Neural cell (in vitro differentiated cells): ENCODE measurements around the gene PLCD1. TPM values are rescaled to one million over a fixed set of nuclear protein-coding genes. Genes with fewer than 3 reads are reported as not detected.

Experiments
- H2AFZ ChIP-seq: fragments of 200-600, 300-800 bp; sonication (generic), shearing (Covaris generic); 2 replicates; pipeline ENCODE4 v1.6.0; 2014; ENCODE audit warnings: low read depth, mild to moderate bottlenecking, antibody characterized with exemption, low read length, moderate library complexity
- H3F3A ChIP-seq: fragments of 200-600 bp; shearing (Covaris generic); 2 replicates; pipeline ENCODE4 v1.6.1; 2016; ENCODE audit warnings: mild to moderate bottlenecking, moderate library complexity, mixed read lengths, antibody characterized with exemption, low read length; ENCODE audit not compliant: insufficient read depth, poor library complexity, severe bottlenecking
- H3K27ac ChIP-seq: fragments of 200-600, 300-800 bp; sonication (generic), shearing (Covaris generic); 2 replicates; pipeline ENCODE4 v1.5.1; 2014; ENCODE audit warnings: mild to moderate bottlenecking, low read length, moderate library complexity
- H3K27me3 ChIP-seq: fragments of 300-800, 200-600 bp; sonication (generic), shearing (Covaris generic); 2 replicates; pipeline ENCODE4 v1.6.0; 2014; ENCODE audit warnings: mild to moderate bottlenecking, low read depth, low read length, moderate library complexity; ENCODE audit not compliant: insufficient read depth
- H3K36me3 ChIP-seq: fragments of 300-800, 200-600 bp; sonication (generic), shearing (Covaris generic); 2 replicates; pipeline ENCODE4 v1.5.1; 2014; ENCODE audit warnings: mild to moderate bottlenecking, antibody characterized with exemption, low read length, moderate library complexity; ENCODE audit not compliant: insufficient read depth
- H3K4me2 ChIP-seq: fragments of 300-800, 200-600 bp; sonication (generic), shearing (Covaris generic); 2 replicates; pipeline ENCODE4 v1.6.0; 2014; ENCODE audit warnings: mild to moderate bottlenecking, low read length
- H3K4me3 ChIP-seq: fragments of 300-800, 200-600 bp; sonication (generic), shearing (Covaris generic); 2 replicates; pipeline ENCODE4 v1.5.1; 2014; ENCODE audit warnings: mild to moderate bottlenecking, low read length, moderate library complexity
- H3K79me2 ChIP-seq: fragments of 200-600 bp; shearing (Covaris generic); replicated peaks from 2 replicates; pipeline ENCODE4 v1.6.0; 2014; ENCODE audit warnings: mild to moderate bottlenecking, low read length, moderate library complexity; ENCODE audit not compliant: insufficient read depth
- H3K9ac ChIP-seq: fragments of 300-800, 200-600 bp; sonication (generic), shearing (Covaris generic); 2 replicates; pipeline ENCODE4 v1.6.1; 2016; ENCODE audit warnings: mild to moderate bottlenecking, low read length, mixed read lengths
- H3K9me2 ChIP-seq: fragments of 200-600 bp; shearing (Covaris generic); 2 replicates; pipeline ENCODE4 v1.6.1; 2016; ENCODE audit warnings: mild to moderate bottlenecking, low read length, mixed read lengths; ENCODE audit not compliant: insufficient read depth
- H3K9me3 ChIP-seq: fragments of 200-600, 300-800 bp; sonication (generic), shearing (Covaris generic); 2 replicates; pipeline ENCODE4 v1.6.1; 2016; ENCODE audit warnings: mild to moderate bottlenecking, mixed run types, low read length, moderate library complexity, mixed read lengths
- H4K20me1 ChIP-seq: fragments of 200-600 bp; shearing (Covaris generic); 2 replicates; pipeline ENCODE4 v1.6.1; 2016; ENCODE audit warnings: mild to moderate bottlenecking, mixed run types; ENCODE audit not compliant: insufficient read depth
- EP300 ChIP-seq: fragments of 450-650 bp; conservative IDR thresholded peaks from 2 replicates; pipeline ENCODE4 v1.6.1; 2014; ENCODE audit warnings: antibody characterized with exemption, mild to moderate bottlenecking, moderate library complexity; ENCODE audit not compliant: poor library complexity, severe bottlenecking
- EZH2 ChIP-seq: fragments of 200-600, 300-800 bp; shearing (Covaris generic), sonication (generic); IDR thresholded peaks from 2 replicates; pipeline ENCODE4 v1.6.1; 2014; ENCODE audit warnings: antibody characterized with exemption, low read length, borderline replicate concordance, mild to moderate bottlenecking; ENCODE audit not compliant: insufficient read depth, poor library complexity, severe bottlenecking
- MXI1 ChIP-seq: fragments of 450-650 bp; conservative IDR thresholded peaks from 2 replicates; pipeline ENCODE4 v1.6.1; 2014; ENCODE audit warnings: antibody characterized with exemption, mild to moderate bottlenecking; ENCODE audit not compliant: poor library complexity, severe bottlenecking
- POLR2AphosphoS5 ChIP-seq: IDR thresholded peaks from 2 replicates; pipeline ENCODE4 v1.6.1; 2012
- RAD21 ChIP-seq: fragments of 450-650 bp; conservative IDR thresholded peaks from 2 replicates; pipeline ENCODE4 v1.6.1; 2014; ENCODE audit warnings: antibody characterized with exemption, mild to moderate bottlenecking, moderate library complexity
- SMC3 ChIP-seq: fragments of 450-650 bp; conservative IDR thresholded peaks from 2 replicates; pipeline ENCODE4 v1.6.1; 2014; ENCODE audit warnings: antibody characterized with exemption, mild to moderate bottlenecking, moderate library complexity; ENCODE audit not compliant: poor library complexity
- TAF1 ChIP-seq: IDR thresholded peaks from 2 replicates; pipeline ENCODE4 v1.6.1; 2012; ENCODE audit warnings: low read depth
- polyA plus RNA-seq: library from polyadenylated mRNA; depleted of rRNA; stranded (reverse); fragments of >200 nt; gene quantifications from 2 replicates; pipeline ENCODE4 v1.2.3, GENCODE V29; 2014
- TF ChIP-seq, protein P1 (sequence below): IDR thresholded peaks from 2 replicates; pipeline ENCODE4 v1.6.1; 2012; ENCODE audit warnings: borderline replicate concordance
- TF ChIP-seq, protein P2 (sequence below): fragments of 450-650 bp; IDR thresholded peaks from 2 replicates; pipeline ENCODE4 v1.5.1; 2014; ENCODE audit warnings: antibody characterized with exemption, mild to moderate bottlenecking, moderate library complexity; ENCODE audit not compliant: poor library complexity, severe bottlenecking

PLCD1 gene
- polyA plus RNA-seq, 1 donor from 2014 or later: 4.6 TPM

DNA sequence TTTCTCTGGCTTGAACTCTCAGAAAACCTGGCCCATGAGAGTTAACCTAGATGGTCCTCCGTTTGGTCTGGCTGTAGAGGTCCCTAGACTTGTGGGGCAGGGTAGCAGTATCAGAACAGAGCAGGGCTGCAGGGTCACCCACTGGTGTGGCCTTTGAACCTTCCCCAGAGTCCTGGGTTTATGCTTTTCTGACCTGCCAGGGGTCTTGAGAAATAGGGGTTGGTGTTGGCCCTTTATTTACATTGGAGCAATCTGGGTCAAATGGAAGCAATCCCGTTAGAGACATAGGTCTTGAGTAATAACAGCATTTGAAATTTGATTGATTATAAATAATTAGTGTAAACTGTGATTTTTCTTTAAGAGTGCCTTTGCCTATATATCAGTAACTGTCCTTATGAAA, 33.4 kb upstream of the PLCD1 start:
- H3K4me2 ChIP-seq: no peak overlapping the region
- no peak for TF ChIP-seq EP300
- TF ChIP-seq EZH2: no peak
- no peak for TF ChIP-seq MXI1
- TF ChIP-seq SMC3: no peak
- TF ChIP-seq, protein P1, sequence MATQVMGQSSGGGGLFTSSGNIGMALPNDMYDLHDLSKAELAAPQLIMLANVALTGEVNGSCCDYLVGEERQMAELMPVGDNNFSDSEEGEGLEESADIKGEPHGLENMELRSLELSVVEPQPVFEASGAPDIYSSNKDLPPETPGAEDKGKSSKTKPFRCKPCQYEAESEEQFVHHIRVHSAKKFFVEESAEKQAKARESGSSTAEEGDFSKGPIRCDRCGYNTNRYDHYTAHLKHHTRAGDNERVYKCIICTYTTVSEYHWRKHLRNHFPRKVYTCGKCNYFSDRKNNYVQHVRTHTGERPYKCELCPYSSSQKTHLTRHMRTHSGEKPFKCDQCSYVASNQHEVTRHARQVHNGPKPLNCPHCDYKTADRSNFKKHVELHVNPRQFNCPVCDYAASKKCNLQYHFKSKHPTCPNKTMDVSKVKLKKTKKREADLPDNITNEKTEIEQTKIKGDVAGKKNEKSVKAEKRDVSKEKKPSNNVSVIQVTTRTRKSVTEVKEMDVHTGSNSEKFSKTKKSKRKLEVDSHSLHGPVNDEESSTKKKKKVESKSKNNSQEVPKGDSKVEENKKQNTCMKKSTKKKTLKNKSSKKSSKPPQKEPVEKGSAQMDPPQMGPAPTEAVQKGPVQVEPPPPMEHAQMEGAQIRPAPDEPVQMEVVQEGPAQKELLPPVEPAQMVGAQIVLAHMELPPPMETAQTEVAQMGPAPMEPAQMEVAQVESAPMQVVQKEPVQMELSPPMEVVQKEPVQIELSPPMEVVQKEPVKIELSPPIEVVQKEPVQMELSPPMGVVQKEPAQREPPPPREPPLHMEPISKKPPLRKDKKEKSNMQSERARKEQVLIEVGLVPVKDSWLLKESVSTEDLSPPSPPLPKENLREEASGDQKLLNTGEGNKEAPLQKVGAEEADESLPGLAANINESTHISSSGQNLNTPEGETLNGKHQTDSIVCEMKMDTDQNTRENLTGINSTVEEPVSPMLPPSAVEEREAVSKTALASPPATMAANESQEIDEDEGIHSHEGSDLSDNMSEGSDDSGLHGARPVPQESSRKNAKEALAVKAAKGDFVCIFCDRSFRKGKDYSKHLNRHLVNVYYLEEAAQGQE: no peak
- no peak for TF ChIP-seq TAF1
- no peak for TF ChIP-seq POLR2AphosphoS5
- no peak for TF ChIP-seq RAD21
- no peak overlapping the region for H2AFZ ChIP-seq
- H4K20me1 ChIP-seq: no peaks in the 10 kb centered on the region
- H3K36me3 ChIP-seq: no peaks in the 10 kb centered on the region
- H3K27ac ChIP-seq: no peak overlapping the region
- H3K27me3 ChIP-seq: no peaks in the 10 kb centered on the region
- no peaks in the 10 kb centered on the region for H3K9me2 ChIP-seq
- no peak overlapping the region for H3K4me3 ChIP-seq
- no peaks in the 10 kb centered on the region for H3K79me2 ChIP-seq
- H3K9me3 ChIP-seq: no peaks in the 10 kb centered on the region
- H3K9ac ChIP-seq: no peak overlapping the region
- no peaks in the 10 kb centered on the region for H3F3A ChIP-seq

DNA sequence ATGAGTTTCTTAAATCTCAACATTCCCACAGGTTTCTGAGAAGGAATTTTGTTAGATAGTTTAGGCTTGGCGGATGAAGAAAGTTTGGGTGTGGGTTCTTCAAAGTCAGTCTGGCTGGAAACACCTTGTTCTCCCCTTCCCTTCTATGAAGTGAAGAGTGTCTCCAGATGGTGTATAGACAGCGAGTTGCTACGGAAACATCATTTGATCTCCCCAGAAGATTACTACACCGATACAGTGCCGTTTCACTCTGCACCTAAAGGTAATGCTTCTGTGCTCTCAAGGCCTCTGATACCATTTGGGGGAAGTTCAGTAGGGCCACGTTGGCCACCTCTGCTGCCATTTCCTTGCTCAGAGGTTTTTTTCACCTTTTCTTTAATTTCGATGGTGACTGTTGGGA, 30.1 kb upstream of the PLCD1 start:
- Histone ChIP-seq H3K36me3 (no peaks in the 10 kb centered on the region), H3K9me2 (no peaks in the 10 kb centered on the region), H3K9ac (no peak overlapping the region), H2AFZ (no peak overlapping the region), H3F3A (no peaks in the 10 kb centered on the region), H3K9me3 (no peaks in the 10 kb centered on the region), H3K27ac (no peak overlapping the region), H3K4me2 (no peak overlapping the region), H3K27me3 (no peaks in the 10 kb centered on the region), H4K20me1 (no peaks in the 10 kb centered on the region), H3K79me2 (no peaks in the 10 kb centered on the region), H3K4me3 (no peak overlapping the region)
- TF ChIP-seq MXI1: no peak
- no peak for TF ChIP-seq SMC3
- TF ChIP-seq, protein P1: no peak
- TF ChIP-seq TAF1: no peak
- TF ChIP-seq, protein P2, sequence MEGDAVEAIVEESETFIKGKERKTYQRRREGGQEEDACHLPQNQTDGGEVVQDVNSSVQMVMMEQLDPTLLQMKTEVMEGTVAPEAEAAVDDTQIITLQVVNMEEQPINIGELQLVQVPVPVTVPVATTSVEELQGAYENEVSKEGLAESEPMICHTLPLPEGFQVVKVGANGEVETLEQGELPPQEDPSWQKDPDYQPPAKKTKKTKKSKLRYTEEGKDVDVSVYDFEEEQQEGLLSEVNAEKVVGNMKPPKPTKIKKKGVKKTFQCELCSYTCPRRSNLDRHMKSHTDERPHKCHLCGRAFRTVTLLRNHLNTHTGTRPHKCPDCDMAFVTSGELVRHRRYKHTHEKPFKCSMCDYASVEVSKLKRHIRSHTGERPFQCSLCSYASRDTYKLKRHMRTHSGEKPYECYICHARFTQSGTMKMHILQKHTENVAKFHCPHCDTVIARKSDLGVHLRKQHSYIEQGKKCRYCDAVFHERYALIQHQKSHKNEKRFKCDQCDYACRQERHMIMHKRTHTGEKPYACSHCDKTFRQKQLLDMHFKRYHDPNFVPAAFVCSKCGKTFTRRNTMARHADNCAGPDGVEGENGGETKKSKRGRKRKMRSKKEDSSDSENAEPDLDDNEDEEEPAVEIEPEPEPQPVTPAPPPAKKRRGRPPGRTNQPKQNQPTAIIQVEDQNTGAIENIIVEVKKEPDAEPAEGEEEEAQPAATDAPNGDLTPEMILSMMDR: no peak
- TF ChIP-seq EP300: no peak
- no peak for TF ChIP-seq EZH2
